Thoracic aorta (tissue), 2 donors: ENCODE measurements around the gene SAPCD1. TPM values are rescaled to one million over a fixed set of nuclear protein-coding genes. Genes with fewer than 3 reads are reported as not detected.

Experiments
- ATAC-seq: fragments of 150-250 bp; one replicate; pipeline ENCODE4 v1.8.0; 2017; ENCODE audit warnings: low read depth; ENCODE audit not compliant: insufficient number of reproducible peaks, low FRiP score
- DNase-seq: peaks from one replicate; pipeline ENCODE4 v3.0.0-alpha.2; 2020; ENCODE audit warnings: low spot score
- H3K27ac ChIP-seq, 2 donors: fragments of 200-600 bp; sonication (generic); 1 replicate in 1 of 2; 2 replicates in 1 of 2; pipeline ENCODE4 v1.5.1; 2016; ENCODE audit warnings: mild to moderate bottlenecking in 2 of 2, moderate library complexity in 2 of 2
- H3K27me3 ChIP-seq: fragments of 200-600 bp; sonication (generic); replicated peaks from 2 replicates; pipeline ENCODE4 v1.6.0; 2016; ENCODE audit warnings: mild to moderate bottlenecking; ENCODE audit not compliant: insufficient read depth
- H3K36me3 ChIP-seq: fragments of 200-600 bp; sonication (generic); one replicate; pipeline ENCODE4 v1.5.1; 2016
- H3K4me1 ChIP-seq, 2 donors: fragments of 200-600 bp; sonication (generic); 1 replicate in 1 of 2; 2 replicates in 1 of 2; pipeline versions ENCODE4 v1.5.1 to v1.6.0; 2016; ENCODE audit warnings: low read depth in 2 of 2, mild to moderate bottlenecking in 1 of 2; ENCODE audit not compliant: control insufficient read depth in 1 of 2
- H3K4me3 ChIP-seq: fragments of 200-600 bp; sonication (generic); 2 replicates; pipeline ENCODE4 v1.5.1; 2016; ENCODE audit warnings: mild to moderate bottlenecking
- H3K9me3 ChIP-seq: fragments of 200-600 bp; sonication (generic); 2 replicates; pipeline ENCODE4 v1.5.1; 2016
- total RNA-seq, 2 donors: library from RNA; depleted of rRNA; stranded (reverse); fragments of >200 nt; gene quantifications; one replicate each; pipeline versions ENCODE4 v1.1.0 to v1.2.3, GENCODE V29; 2016
- TF ChIP-seq, protein P1 (sequence below): fragments of 200-600 bp; sonication (generic); IDR thresholded peaks from one replicate; pipeline ENCODE4 v1.5.1; 2019; ENCODE audit warnings: antibody characterized with exemption

The SAPCD1 gene
- total RNA-seq, 2 donors from 2014 or later, result 13.3 TPM; not detected in 1

DNA sequence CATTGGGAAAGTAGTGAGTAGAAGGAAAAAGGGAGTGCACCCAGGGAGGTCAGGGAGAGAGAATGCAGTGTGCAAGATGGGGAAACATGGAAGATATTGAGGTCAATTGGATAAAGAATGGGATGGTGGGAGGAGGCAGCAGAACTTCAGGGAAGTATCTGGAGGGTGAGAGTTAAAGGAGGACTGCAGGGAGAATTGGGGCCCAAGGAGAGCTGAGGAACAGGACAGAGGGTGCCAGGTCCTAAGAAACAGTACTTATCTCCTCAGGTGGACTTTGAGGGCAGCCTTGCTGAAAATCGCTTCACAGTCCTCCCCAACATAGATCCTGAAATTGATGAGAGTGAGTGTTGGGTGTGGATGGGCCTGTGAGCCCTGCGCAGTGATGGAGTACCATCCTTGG is 4.2 kb upstream of the SAPCD1 start:
- TF ChIP-seq, protein P1, sequence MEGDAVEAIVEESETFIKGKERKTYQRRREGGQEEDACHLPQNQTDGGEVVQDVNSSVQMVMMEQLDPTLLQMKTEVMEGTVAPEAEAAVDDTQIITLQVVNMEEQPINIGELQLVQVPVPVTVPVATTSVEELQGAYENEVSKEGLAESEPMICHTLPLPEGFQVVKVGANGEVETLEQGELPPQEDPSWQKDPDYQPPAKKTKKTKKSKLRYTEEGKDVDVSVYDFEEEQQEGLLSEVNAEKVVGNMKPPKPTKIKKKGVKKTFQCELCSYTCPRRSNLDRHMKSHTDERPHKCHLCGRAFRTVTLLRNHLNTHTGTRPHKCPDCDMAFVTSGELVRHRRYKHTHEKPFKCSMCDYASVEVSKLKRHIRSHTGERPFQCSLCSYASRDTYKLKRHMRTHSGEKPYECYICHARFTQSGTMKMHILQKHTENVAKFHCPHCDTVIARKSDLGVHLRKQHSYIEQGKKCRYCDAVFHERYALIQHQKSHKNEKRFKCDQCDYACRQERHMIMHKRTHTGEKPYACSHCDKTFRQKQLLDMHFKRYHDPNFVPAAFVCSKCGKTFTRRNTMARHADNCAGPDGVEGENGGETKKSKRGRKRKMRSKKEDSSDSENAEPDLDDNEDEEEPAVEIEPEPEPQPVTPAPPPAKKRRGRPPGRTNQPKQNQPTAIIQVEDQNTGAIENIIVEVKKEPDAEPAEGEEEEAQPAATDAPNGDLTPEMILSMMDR, result no peak
- Histone ChIP-seq H3K27me3 (no peaks in the 10 kb centered on the region), H3K27ac (no peak overlapping the region), H3K36me3 (no peaks in the 10 kb centered on the region), H3K4me3 (no peak overlapping the region), H3K9me3 (no peaks in the 10 kb centered on the region), H3K4me1 (no peaks in the 10 kb centered on the region)
- ATAC-seq (no peak), DNase-seq (no peak)

DNA sequence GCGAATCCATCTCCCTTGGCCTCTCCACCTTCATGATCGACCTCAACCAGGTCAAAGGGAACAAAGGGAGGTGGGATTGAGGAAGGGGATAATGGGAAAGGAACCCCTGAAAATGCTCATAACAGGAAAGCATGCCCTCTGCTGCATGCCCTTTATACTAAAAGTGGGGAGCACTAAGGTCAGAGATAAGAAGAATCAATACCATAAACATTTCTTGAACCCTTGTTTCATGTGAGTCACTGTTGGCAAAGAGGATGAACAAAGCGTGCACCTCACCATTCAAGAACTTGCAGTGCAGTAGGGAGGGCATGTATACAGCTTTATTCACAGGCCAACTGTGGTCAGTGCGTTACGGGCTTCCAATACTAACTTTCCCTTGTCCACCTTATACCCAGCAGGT is 1.7 kb upstream of the SAPCD1 start:
- Histone ChIP-seq H3K4me1 (no peaks in the 10 kb centered on the region), H3K27ac (no peak overlapping the region), H3K9me3 (no peaks in the 10 kb centered on the region), H3K27me3 (no peaks in the 10 kb centered on the region), H3K4me3 (no peak overlapping the region), H3K36me3 (no peaks in the 10 kb centered on the region)
- DNase-seq (no peak), ATAC-seq (no peak)
- TF ChIP-seq, protein P1, result no peak

DNA sequence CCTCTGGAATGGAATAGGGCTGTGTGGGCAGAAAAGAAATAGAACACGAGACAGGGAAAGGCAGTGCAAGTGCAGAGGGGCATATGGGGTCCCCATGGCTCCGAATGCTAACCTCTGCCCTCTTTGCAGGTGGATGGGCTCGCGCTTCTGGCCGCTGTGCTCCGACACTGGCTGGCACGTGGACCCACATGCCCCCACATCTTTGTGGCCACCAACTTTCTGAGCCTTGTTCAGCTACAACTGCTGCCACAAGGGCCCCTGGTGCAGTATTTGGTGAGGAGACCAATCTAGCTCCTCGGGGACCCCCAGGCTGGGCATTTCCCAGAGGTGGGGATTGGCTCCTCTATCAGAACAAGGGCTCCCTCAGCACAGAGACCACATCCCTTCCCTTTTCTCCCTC is 1.1 kb upstream of the SAPCD1 start:
- Histone ChIP-seq H3K27ac (no peak overlapping the region), H3K36me3 (no peaks in the 10 kb centered on the region), H3K4me1 (peaks cover 1 to 5% of the 10 kb centered on the region in 2 donors), H3K9me3 (no peaks in the 10 kb centered on the region), H3K27me3 (no peaks in the 10 kb centered on the region), H3K4me3 (no peak overlapping the region)
- no peak for DNase-seq
- no peak for ATAC-seq
- TF ChIP-seq, protein P1, result no peak

DNA sequence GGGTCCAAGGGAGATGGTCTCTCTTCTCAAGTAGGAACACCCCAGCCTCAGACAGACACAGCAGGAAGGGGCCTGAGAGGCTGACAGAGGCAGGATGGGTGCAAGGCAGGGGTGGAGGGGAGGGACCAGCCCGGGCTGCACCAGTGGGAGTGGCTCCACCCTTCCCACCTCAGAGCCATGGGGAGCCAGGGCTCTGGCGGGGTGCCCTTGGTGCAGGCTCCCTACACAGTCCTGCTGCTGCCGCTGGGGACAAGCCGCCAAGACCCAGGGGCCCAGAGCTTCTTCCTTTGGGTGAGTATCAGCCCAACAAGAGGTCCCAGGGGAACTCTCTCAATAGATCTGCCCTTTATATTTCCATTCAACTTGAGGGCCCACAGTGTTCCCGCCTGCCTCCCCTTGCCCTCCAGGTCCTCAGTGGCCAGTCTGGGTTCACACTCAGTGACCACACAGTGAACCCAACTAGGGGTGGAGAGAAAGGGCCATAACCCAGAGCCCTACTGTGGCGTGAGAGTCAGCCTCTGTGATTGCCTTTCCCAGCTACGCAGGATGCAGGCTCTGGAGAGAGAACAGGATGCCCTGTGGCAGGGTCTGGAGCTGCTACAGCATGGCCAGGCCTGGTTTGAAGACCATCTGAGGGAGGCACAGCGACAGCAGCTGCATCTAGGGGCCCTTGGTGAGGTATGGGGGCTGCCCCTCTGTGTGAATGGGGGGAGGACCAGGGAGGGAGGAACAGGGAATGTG is 592 bp downstream of the SAPCD1 start:
- H3K4me3 ChIP-seq, result no peak overlapping the region
- ATAC-seq, result no peak

DNA sequence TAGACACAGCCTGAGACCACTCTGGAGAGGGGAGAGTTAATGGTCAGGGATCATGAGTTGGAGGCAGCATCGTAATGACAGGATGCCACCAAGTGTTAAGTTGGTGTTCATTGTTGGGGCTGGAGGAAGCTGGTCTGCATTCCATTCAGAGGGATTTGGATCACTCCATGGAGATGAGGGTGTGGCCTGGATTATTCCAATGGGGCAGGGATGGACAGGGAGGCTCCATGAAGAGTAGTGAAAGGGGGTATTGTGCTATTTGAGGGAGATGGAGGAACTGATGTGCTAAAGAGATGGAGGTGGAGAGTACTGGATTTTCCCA is 1.1 kb downstream of the SAPCD1 start:
- Histone ChIP-seq H3K27ac (no peak overlapping the region), H3K9me3 (no peaks in the 10 kb centered on the region), H3K4me1 (peaks cover 2 to 8% of the 10 kb centered on the region in 2 donors), H3K36me3 (no peaks in the 10 kb centered on the region), H3K4me3 (no peak overlapping the region), H3K27me3 (no peaks in the 10 kb centered on the region)
- TF ChIP-seq, protein P1, result no peak
- ATAC-seq (no peak), DNase-seq (no peak)

More for the DNA sequence above, 592 bp downstream of the SAPCD1 start:
- Histone ChIP-seq H3K27ac (no peak overlapping the region), H3K36me3 (no peaks in the 10 kb centered on the region), H3K27me3 (no peaks in the 10 kb centered on the region), H3K4me1 (peaks cover 2 to 8% of the 10 kb centered on the region in 2 donors), H3K9me3 (no peaks in the 10 kb centered on the region)
- TF ChIP-seq, protein P1, result no peak
- DNase-seq, result no peak
